Astrocyte (in vitro differentiated cells and primary cell): ENCODE data around the gene NFU1. TPM values are rescaled to one million over a fixed set of nuclear protein-coding genes. Genes with fewer than 3 reads are reported as not detected.

ENCODE experiments used
- DNase-seq: peaks from one replicate; pipeline ENCODE4 v3.0.0-alpha.2; 2010; ENCODE audit warnings: low read depth
- FAIRE-seq: peaks from 2 replicates; lab custom pipeline; 2011; peaks lifted over from hg19 to GRCh38; lab: Jason Lieb, UNC
- H2AFZ ChIP-seq: 2 replicates; pipeline ENCODE4 v1.6.0; 2012; ENCODE audit warnings: low read depth, low read length, inconsistent platforms
- H3K27ac ChIP-seq: 2 replicates; pipeline ENCODE4 v1.5.1; 2011; ENCODE audit warnings: low read depth, low read length, inconsistent platforms
- H3K27me3 ChIP-seq: 2 replicates; pipeline ENCODE4 v1.6.0; 2011; ENCODE audit warnings: low read length, inconsistent platforms; ENCODE audit not compliant: insufficient read depth
- H3K36me3 ChIP-seq: 2 replicates; pipeline ENCODE4 v1.5.1; 2011; ENCODE audit warnings: low read length, inconsistent platforms; ENCODE audit not compliant: insufficient read depth
- H3K4me1 ChIP-seq: 2 replicates; pipeline ENCODE4 v1.5.1; 2011; ENCODE audit warnings: low read length, inconsistent platforms; ENCODE audit not compliant: insufficient read depth
- H3K4me2 ChIP-seq: 2 replicates; pipeline ENCODE4 v1.6.0; 2012; ENCODE audit warnings: low read length, inconsistent platforms
- H3K4me3 ChIP-seq: 2 replicates; pipeline ENCODE4 v1.5.1; 2011; ENCODE audit warnings: low read depth, mild to moderate bottlenecking, low read length, inconsistent platforms; ENCODE audit not compliant: insufficient read depth
- H3K79me2 ChIP-seq: 2 replicates; pipeline ENCODE4 v1.6.0; 2012; ENCODE audit warnings: mild to moderate bottlenecking, low read length, inconsistent platforms; ENCODE audit not compliant: insufficient read depth
- H3K9ac ChIP-seq: 2 replicates; pipeline ENCODE4 v1.6.0; 2012; ENCODE audit warnings: mild to moderate bottlenecking, low read length, inconsistent platforms
- H3K9me3 ChIP-seq: 2 replicates; pipeline ENCODE4 v1.5.1; 2012; ENCODE audit warnings: low read depth, mild to moderate bottlenecking, low read length, inconsistent platforms; ENCODE audit not compliant: insufficient read depth
- H4K20me1 ChIP-seq: 2 replicates; pipeline ENCODE4 v1.6.0; 2012; ENCODE audit warnings: low read length, inconsistent platforms; ENCODE audit not compliant: insufficient read depth
- H3K27ac Mint-ChIP-seq: one replicate; pipeline ENCODE4 v1.8.0; 2021; ENCODE audit warnings: mild to moderate bottlenecking, mixed read lengths; ENCODE audit not compliant: unreplicated experiment
- H3K27me3 Mint-ChIP-seq: one replicate; pipeline ENCODE4 v1.8.0; 2021; ENCODE audit warnings: low read depth, mixed read lengths; ENCODE audit not compliant: unreplicated experiment
- H3K36me3 Mint-ChIP-seq: one replicate; pipeline ENCODE4 v1.8.0; 2021; ENCODE audit warnings: low read depth, mixed read lengths; ENCODE audit not compliant: unreplicated experiment
- H3K4me1 Mint-ChIP-seq: one replicate; pipeline ENCODE4 v1.8.0; 2021; ENCODE audit warnings: low read depth, mixed read lengths; ENCODE audit not compliant: unreplicated experiment
- H3K4me3 Mint-ChIP-seq: one replicate; pipeline ENCODE4 v1.8.0; 2021; ENCODE audit warnings: mild to moderate bottlenecking, moderate library complexity, mixed read lengths; ENCODE audit not compliant: unreplicated experiment
- H3K9me3 Mint-ChIP-seq: one replicate; pipeline ENCODE4 v1.8.0; 2021; ENCODE audit warnings: mild to moderate bottlenecking, mixed read lengths; ENCODE audit not compliant: unreplicated experiment
- EZH2 ChIP-seq: IDR thresholded peaks from 2 replicates; pipeline ENCODE4 v1.6.1; 2012; ENCODE audit warnings: mild to moderate bottlenecking, low read length, inconsistent platforms; ENCODE audit not compliant: insufficient read depth
- total RNA-seq: library from RNA; stranded (reverse); gene quantifications from 2 replicates; pipeline ENCODE4 v1.2.1, GENCODE V29; 2021
- TF ChIP-seq, protein P1 (sequence below): IDR thresholded peaks from 2 replicates; pipeline ENCODE4 v1.5.1; 2011; ENCODE audit warnings: low read depth, mild to moderate bottlenecking, inconsistent platforms, low read length, moderate library complexity; ENCODE audit not compliant: insufficient read depth

Gene NFU1
- total RNA-seq, 1 donor from 2014 or later = 46.6 TPM

DNA sequence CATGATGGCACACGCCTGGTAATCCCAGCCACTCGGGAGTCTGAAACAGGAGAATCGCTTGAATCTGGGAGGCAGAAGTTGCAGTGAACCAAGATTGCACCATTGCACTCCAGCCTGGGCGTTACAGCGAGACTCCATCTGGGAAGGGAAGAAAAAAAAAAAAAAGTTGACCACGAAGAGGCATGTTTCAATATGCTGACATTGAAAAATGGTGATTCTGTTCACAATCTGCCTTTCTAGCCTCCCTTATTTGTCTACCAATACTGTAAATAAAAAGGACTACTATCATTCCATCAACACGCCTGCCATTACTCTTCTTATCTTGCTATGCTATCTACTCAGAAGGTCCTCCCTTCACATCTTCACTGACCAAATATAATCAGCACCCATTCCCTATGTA is 68.6 kb downstream of the NFU1 start:
- FAIRE-seq (no peak), DNase-seq (no peak)
- no peak overlapping the region for H3K4me3 ChIP-seq
- H3K9ac ChIP-seq = no peak overlapping the region
- H3K27me3 ChIP-seq = no peaks in the 10 kb centered on the region
- peaks cover 18% of the 10 kb centered on the region for H3K79me2 ChIP-seq
- H3K27ac ChIP-seq = no peak overlapping the region
- no peaks in the 10 kb centered on the region for H3K9me3 ChIP-seq
- H3K27me3 Mint-ChIP-seq = no peaks in the 10 kb centered on the region
- H3K4me1 ChIP-seq = no peaks in the 10 kb centered on the region
- no peaks in the 10 kb centered on the region for H3K9me3 Mint-ChIP-seq
- no peak overlapping the region for H2AFZ ChIP-seq
- peak overlapping the region; percentile 58 for H3K27ac Mint-ChIP-seq
- H3K36me3 Mint-ChIP-seq = peaks cover 28% of the 10 kb centered on the region
- peaks cover 55% of the 10 kb centered on the region for H3K36me3 ChIP-seq
- no peak overlapping the region for H3K4me3 Mint-ChIP-seq
- no peak overlapping the region for H3K4me2 ChIP-seq
- H4K20me1 ChIP-seq = peaks cover 48% of the 10 kb centered on the region
- H3K4me1 Mint-ChIP-seq = peaks cover 2% of the 10 kb centered on the region
- no peak for TF ChIP-seq EZH2
- TF ChIP-seq, protein P1, sequence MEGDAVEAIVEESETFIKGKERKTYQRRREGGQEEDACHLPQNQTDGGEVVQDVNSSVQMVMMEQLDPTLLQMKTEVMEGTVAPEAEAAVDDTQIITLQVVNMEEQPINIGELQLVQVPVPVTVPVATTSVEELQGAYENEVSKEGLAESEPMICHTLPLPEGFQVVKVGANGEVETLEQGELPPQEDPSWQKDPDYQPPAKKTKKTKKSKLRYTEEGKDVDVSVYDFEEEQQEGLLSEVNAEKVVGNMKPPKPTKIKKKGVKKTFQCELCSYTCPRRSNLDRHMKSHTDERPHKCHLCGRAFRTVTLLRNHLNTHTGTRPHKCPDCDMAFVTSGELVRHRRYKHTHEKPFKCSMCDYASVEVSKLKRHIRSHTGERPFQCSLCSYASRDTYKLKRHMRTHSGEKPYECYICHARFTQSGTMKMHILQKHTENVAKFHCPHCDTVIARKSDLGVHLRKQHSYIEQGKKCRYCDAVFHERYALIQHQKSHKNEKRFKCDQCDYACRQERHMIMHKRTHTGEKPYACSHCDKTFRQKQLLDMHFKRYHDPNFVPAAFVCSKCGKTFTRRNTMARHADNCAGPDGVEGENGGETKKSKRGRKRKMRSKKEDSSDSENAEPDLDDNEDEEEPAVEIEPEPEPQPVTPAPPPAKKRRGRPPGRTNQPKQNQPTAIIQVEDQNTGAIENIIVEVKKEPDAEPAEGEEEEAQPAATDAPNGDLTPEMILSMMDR = no peak

DNA sequence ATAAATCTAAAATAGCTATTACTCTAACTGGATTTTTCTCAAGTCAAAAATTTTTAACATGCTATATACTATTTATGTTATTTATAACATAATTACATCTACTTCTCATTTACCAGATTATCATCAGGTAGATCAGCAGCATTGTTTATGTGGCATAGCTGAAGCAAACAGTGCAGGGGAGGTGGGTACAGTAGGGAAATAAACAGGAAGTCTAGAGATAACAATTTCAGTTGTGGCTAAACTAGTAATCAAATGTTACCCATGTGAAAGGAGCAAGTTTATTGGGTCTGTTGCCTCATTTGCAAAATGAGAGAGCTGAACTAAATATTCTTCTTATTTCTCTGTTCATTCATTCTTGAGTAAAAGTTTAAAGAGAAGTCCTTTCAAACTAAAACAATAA is 77.9 kb downstream of the NFU1 start:
- Histone ChIP-seq H4K20me1 (peaks cover 25% of the 10 kb centered on the region), H3K9ac (no peak overlapping the region), H3K36me3 (peaks cover 69% of the 10 kb centered on the region), H2AFZ (no peak overlapping the region), H3K9me3 (no peaks in the 10 kb centered on the region), H3K4me1 (no peaks in the 10 kb centered on the region), H3K27ac (no peak overlapping the region), H3K27me3 (no peaks in the 10 kb centered on the region), H3K4me2 (no peak overlapping the region), H3K79me2 (no peaks in the 10 kb centered on the region), H3K4me3 (no peak overlapping the region)
- FAIRE-seq (no peak), DNase-seq (no peak)
- no peaks in the 10 kb centered on the region for H3K9me3 Mint-ChIP-seq
- no peak overlapping the region for H3K4me3 Mint-ChIP-seq
- TF ChIP-seq EZH2 = no peak
- TF ChIP-seq, protein P1 = no peak
- H3K36me3 Mint-ChIP-seq = peaks cover 7% of the 10 kb centered on the region
- H3K27me3 Mint-ChIP-seq = no peaks in the 10 kb centered on the region
- no peak overlapping the region for H3K27ac Mint-ChIP-seq
- H3K4me1 Mint-ChIP-seq = no peaks in the 10 kb centered on the region

DNA sequence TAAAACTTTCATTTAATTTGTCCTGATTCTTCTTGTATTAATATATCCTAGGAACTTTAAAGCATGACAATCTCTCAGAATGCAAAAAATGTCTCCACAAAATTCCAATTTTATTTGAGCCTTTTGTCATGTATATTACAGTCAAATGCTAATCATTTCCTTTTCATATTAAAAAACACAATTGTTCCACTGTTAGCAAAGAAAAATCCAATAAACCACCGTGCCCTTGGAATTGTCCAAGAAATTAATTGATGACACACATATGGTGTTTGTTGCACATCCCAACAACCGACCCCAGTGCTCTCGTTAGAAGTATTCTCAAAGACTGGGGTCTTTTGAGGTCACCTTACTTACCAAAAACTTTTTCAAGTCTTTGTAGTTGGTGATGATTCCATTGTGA is 78.3 kb downstream of the NFU1 start:
- Mint-ChIP-seq H3K27ac (no peak overlapping the region), H3K9me3 (no peaks in the 10 kb centered on the region), H3K27me3 (no peaks in the 10 kb centered on the region), H3K4me3 (no peak overlapping the region), H3K36me3 (peaks cover 10% of the 10 kb centered on the region), H3K4me1 (no peaks in the 10 kb centered on the region)
- Histone ChIP-seq H3K27ac (no peak overlapping the region), H3K9ac (no peak overlapping the region), H3K4me2 (no peak overlapping the region), H3K27me3 (no peaks in the 10 kb centered on the region), H3K79me2 (no peaks in the 10 kb centered on the region), H2AFZ (no peak overlapping the region), H3K4me3 (no peak overlapping the region), H3K36me3 (peaks cover 71% of the 10 kb centered on the region), H3K9me3 (no peaks in the 10 kb centered on the region), H3K4me1 (no peaks in the 10 kb centered on the region), H4K20me1 (peaks cover 29% of the 10 kb centered on the region)
- DNase-seq (no peak), FAIRE-seq (no peak)
- TF ChIP-seq, protein P1 = no peak
- TF ChIP-seq EZH2 = no peak
